TTC549 (cell line): ENCODE results near the gene TKTL1.

Source experiments
- FAIRE-seq: peaks from 2 replicates; lab custom pipeline; 2012; peaks lifted over from hg19 to GRCh38; lab: Jason Lieb, UNC

TKTL1 gene

DNA sequence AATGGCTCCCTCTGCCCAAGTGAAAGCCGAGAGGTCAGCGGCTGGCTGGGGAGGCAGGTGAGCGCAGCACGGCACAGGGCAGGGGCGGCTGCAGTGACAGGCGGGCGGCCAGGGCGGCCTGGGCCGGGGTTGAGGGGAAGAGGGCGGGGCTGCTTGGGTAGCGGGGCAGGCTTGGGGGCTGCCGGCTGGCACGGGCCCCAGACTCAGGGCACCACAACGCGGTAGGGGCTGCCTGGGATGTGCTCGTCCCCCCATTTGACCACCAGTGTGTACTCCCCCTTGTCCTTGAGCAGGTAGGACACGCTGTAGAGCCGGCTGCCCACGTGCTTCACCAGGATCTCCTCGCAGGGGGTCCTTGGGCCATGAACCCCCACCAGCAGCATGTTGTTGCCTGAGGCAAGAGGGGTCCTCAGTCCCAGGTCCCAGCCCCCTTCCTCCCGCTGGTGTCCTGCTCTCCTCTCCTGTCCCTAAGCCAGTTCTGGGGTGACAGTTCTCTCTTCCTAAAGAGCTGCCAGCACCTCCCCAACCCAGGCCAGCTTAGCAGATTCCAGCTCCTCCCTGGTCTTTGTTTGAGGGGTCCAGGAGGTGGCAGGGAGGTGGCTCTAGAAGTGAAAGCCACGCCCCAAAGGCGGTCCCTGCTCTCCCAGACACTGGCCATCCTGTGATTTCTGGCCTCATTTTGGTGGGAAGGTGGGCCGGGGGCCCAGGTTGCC is 53.2 kb downstream of the TKTL1 start:
- FAIRE-seq = no peak

DNA sequence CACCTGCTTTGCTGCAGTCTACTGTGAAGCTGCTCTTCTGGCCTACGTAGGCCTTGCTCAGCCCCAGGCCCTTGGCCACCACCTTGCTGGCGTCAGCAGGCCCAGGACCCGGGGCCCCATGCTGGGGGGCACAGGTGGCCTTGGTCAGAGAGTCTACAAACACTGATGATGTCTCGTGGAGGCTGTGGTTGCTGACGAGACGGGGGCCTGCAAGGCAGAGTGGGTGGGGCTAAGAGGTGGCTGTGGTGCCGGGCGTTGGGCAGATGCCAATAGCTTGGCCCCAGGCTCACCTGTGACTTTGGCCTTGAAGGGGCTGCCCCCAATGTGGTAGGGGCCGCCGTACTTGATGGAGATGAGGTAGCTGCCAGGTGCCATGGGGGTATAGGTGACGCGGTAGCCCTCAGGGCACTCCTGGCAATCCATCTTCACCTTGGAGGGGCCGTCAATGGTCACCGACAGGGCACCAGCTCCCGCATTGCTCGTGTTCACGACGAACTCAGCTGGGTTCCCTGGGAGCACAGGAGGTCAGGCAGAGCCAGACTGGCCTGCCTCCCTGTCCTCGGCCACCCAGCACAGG is 53.9 kb downstream of the TKTL1 start:
- FAIRE-seq = no peak

DNA sequence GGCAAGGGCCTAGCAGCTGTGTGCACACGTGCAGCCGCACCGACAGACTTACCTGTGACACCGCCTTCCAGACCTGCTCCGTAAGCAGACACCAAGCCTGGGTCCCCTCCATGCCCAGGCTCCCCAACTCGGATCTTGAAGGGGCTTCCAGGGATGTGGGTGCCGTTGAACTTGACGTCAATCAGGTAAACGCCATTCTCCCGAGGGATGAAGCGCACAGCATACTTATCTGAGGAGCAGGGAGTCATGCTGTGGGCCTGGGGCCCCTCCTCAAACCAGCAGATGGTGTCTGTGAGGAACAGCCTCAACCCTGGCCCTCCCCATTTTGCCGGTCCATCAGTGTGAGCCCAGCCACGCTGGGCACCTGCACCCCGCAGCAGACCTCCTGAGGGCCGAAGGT is 54.4 kb downstream of the TKTL1 start:
- FAIRE-seq = no peak

DNA sequence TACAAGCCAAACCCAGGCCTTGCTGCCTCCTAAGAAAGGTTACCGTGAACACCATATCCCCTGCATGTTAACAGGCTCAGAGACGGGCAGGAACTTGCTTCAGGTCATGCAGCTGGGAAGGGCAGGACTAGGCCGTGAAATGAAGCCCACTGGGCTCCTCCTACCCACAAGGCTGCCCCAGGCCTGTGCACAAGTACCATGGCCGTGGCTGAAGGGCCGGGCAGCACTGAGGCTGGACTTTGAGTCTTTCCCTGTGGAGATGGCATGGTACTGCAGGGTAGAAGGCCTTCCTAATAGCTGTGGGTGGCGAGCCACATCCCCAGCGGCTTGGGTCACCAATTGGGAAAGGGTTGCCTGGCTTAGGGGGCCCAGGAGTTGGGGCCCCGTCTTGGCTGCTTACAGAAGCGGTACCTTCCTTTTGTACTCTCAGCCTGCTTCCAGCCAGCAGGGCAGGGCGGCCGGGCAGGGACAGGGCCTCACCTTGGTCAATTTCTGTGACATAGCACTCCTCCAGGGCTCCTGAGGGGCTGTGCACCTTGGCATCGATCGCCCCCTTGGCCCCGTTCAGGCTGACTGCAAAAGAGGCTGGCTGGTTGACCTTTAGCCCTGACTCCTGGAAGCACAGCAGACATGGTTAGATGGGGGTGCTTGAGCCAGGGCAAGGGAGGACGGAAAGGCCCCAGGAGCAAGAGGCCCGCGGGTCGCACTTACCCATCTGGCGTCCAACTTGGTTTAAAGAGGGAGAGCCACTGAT is 55.0 kb downstream of the TKTL1 start:
- no peak for FAIRE-seq

DNA sequence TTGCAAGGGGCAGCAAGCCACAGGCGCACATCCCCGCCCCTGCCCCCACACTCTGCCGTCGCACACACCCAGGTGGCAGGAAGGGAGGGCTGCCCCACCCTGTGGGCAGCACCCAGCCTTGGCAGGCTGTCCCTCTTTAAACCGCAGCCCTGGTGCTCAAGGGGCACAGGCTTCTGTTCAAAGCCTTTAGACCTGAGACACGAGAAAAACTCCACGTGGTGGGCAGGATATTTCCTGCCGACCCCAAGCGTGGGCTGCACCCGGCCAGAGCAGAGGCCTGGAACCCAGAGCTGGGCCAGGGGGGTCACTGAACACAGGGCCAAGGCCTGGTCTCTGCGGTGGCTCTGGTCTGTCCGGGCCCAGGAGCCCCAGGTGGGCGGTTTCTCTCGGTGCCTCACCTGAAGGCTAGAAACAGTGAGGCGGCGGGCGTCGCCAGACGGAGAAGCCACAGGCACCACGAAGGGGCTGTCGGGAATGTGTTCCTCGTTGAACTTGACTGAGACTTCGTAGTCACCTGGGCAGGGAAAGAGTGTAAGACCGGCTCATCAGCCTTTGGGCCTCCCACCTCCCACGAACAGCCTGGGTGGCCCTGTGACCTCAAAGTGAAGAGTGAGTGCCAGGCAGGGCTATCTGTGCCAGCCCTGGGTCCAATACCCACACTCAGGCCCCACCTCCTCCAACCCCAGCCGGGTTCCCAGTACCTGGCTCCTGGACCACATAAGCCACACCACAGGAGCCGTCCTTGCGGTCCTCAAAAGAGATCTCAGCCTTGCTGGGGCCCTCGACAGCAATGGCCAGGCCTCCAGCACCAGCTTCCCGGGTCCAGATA is 55.8 kb downstream of the TKTL1 start:
- FAIRE-seq = no peak

DNA sequence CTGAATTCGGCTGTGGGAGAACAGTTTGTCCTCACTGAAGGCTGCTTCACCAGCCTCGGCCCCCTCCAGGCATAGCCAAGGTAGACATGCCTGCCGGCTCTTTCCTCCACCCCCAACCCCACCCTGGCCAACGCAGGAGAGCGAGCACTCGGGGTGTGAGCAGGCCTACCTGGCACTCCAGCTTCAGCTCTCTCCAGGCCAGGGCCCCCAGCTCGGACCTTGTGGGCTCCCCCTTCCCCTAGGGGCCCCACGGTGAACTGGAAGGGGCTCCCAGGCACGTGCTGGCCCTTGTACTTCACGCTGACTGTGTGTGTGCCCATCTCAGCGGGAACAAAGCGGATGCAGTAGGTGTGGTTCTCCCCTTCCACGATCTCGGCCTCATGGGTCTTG is 56.4 kb downstream of the TKTL1 start:
- FAIRE-seq = no peak

DNA sequence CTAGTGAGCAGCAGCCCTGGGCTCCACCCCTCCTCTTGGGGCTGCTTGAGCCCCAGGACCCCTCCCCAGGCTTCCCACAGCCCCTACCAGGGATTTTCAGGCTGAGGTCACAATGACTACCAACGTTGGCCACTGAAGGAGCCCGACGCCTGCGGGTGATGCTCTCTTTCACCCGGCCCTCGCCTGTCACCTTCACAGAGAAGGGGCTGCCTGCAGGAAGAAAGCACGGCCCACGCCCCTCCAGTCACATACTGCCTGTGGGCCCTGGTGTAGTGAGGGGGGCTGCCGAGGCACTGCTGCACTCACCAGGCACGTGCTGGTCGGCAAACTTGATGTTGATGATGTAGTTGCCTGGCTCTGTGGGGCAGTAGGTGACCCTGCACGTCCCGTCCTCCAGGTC is 56.9 kb downstream of the TKTL1 start:
- FAIRE-seq = no peak

DNA sequence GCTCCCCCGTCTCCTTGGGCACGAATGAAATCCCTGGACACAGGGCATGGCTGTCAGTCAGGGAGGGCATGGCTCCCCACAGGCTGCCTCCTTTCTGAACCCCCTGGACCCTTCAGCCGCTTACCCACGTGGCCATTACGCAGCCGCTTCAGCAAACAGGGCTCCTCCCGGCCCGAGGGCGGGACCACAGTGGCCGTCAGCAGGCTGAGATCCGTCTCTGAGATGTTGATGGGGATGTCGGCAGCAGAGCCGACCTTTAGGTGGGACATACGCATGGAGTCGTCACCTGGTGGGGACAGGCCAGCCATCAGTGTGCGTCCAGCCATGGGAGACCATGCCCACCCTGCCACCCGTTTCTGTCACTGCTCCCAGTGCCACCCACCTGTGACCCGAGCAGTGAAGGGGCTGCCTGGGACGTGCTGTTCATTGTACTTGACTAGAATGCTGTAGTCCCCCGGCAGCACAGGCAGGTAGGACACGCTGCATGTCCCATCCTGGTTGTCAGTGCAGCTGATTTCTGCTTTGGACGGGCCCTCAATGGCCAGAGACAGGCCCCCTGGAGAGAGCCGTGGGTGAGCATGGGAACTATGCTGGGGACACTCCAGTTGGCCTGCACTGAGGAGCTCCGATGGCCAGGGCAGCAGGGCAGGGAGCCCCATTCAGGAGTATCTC is 57.7 kb downstream of the TKTL1 start:
- FAIRE-seq = no peak

DNA sequence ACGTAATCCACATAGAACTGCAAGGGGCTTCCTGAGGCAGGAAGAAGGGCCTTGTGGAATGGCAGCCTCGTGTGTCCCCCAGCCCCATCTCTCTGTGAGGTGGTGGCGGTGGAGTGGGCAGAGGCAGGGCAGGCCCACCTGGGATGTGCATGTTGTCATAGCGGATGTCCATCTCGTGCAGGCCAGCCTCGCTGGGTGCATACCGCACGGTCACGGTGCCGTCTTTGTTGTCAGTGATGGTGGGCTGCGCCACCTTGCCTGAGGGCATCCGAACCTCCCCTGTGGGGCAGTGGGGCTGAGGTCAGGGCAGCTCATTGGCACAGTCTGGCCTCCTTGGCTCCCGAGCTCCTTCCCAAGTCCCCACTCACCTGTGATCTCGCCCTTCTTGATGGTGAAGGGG is 58.4 kb downstream of the TKTL1 start:
- no peak for FAIRE-seq

DNA sequence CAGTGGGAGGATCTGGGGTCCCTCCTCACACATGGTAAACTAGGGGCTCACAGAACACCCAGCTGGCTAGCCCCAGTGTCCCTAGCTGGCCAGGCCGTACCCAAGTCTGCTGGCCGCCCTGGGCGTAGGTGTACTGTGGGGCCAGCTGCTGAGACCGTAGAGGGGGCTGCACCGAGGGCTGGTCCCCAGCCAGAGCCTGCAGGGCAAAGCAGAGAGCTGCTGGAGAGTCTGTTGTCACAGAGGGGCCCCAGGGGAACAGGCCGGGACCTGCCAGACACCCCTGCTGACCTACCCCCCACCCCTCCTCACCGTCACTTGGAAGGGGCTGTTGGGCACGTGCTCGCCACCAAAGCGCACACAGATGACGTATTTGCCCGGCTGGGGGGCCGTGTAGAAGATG is 58.9 kb downstream of the TKTL1 start:
- FAIRE-seq = no peak

DNA sequence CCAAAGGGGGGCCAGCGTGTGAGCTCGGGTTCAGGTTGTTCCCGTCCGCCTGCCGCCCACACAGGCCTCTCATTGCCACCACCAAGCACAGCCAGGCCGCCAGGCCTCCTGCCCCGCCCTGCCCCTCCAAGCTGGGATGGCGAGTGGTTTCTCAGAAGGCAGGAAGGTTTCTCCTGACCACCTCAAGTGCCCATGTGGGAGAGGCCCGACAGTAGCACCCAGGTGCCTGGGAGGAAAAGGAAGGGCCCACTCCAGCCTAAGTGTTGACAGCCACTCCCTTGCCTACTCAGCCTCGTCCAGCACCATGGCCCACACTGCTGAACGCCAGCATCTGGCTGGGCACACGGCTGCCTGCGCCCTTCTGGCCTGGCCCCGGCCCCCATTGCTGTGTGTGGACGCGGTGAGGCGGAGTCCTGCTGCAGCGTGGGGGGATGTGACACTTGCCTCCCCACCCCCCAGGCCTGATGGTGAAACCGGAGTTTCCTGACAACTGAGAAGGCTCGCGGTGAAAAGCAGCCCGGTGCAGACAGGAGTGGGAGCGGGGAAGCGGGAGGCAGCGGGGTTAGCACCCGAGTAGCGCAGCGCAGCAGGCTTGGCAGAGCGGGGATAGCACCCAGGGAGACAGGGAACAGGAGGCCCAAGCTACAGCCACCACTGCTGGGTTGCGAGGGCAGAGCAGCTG is 59.6 kb downstream of the TKTL1 start:
- no peak for FAIRE-seq

DNA sequence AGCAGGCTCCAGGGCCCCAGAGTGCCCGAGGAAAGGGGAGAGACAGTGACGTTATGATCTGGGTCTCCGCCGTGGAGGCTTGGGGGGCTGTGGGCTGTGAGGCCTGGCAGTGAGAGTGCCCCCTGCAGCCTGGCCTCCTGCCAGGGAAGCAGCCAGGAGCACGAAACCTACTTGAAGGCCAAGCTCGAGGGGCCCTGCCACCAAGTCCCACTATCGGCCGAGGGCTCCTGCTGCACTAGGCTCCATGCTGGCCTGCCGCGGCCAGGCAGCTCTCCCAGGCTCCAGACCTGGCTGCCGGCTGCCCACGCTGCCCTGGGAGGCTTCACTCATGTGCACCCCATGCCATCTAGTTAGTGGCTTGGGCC is 60.2 kb downstream of the TKTL1 start:
- FAIRE-seq = no peak

DNA sequence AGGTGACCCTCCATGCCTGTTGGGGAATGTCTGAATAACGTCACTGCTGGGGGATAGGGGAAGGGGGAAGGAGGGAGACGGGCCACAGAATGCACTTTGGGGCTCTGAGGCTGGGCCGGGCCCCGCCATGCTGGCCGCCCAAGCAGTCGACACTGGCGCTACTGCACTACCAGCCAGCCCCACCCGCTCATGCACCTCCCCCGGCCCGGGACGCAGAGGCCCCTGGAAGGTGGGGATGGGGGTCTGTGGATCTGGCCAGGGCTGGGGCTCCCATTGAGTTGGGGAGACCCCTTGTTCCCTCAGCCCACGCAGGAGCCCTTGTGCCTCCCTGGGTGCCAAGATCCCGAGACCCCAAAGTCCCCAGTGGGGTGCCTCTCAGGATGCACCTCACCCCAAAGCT is 61.0 kb downstream of the TKTL1 start:
- FAIRE-seq = no peak

DNA sequence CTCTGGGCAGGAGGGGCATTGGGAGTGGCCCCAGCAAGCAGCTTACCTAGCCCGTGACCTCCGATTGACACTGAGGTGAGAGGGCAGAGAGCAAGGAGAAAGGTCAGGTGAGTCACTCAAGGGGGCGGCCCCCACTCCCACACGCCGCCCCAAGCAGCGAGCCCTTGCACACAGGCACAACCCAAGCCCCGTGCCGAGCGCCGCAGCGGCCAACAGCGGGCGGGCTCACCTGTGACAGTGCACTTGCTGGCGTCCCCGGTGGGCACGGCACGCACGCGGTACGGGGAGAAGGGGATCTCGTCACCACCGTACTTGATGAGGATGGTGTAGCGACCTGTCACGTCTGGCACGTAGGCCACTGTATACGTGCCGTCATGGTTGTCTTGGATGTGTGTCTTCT is 61.6 kb downstream of the TKTL1 start:
- FAIRE-seq = no peak

DNA sequence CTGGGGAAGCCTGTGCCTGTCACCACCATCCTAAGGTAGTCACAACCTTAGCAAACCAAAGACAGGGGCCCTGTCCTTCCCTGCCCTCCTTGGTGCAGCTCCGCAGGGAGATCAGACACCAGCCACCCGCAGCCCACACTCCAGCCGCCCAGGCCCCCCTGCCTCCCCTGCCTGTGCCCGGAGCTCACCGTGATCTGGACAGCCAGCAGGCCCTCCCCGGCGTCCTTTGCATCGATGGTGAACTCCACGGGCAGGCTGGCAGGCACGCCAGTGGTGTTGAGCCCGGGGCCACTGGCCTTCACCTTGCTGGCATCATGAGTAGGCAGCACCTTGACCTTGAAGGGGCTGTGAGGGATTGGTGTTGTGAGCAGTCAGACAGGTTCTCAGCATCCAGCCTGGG is 62.4 kb downstream of the TKTL1 start:
- no peak for FAIRE-seq

DNA sequence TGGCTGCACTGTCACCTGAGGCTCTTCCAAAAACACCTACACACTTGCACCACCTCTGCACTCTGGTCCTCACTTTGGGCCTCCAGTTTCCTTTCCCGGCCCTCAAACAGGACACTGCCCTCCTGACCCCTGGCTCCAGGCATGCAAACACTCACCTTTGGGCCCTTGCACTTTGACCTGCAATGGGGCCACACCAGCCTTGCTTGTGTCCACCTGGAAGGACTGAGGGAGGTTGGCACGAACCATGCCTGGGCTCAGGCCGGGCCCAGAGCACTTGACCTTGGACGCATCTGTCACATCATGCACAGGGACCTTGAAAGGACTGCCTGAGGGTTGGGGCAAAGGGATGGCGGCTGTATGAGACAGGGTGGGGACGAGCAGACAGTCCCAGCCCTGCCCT is 63.2 kb downstream of the TKTL1 start:
- FAIRE-seq = no peak

DNA sequence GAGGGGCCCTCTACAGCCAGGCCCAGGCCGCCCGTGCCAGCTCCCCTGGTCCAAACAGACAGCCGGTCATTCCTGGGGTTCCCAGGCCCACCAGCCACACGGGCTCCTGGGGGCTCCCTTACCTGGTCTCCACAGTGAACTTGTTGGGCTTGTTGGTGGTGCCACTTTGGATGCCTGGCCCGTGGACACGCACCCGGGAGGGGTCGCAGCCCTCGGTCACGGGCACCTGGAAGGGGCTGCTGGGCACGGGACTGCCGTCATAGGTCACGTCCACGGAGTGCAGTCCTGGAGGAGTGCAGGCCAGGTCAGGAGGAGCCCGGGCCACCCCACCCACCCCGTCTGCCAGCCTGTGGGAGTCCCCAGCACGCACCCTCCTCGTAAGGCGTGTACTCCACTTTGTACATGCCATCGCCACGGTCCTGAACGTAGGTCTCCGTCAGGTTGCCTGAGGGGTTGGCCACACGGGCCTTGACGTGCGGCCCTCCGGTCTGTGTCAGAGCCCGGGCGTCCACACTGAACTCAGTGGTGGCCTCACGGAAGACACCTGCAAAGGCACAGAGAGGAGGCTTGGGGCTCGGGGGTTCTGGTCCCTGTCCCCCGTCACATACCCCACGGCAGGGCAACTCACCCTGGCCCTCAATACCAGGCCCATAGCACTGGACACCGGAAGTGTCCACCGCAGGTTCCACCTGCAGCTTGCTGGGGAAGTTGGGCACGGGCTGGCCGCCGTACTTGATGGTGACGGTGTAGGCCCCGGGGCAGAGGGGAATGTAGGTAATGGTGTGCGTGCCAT is 64.0 kb downstream of the TKTL1 start:
- no peak for FAIRE-seq

DNA sequence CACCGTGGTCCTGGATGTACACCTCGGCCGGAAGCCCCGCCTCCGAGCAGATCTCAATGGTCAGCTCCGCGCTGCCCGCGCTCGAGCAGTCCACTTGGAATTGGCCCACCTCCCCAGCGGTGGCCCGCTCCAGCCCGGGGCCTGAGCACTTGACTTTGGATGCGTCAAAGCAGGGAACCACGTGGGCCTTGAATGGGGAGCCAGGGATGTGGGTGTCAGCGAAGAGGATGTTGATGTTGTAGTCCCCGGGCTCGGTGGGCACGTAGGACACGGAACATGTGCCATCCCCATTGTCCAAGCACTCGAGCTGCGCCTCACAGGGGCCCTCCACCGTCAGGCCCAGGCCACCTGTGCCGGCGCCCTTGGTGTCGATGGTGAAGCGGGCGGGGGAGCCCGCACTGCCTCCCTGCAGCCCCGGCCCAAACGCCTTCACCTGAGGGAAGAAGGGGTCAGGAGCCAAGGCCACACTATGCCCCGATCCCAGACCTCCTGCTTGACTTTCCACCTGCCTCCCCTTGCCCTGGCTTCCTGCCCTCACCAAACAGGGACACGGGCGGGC is 64.6 kb downstream of the TKTL1 start:
- no peak for FAIRE-seq

DNA sequence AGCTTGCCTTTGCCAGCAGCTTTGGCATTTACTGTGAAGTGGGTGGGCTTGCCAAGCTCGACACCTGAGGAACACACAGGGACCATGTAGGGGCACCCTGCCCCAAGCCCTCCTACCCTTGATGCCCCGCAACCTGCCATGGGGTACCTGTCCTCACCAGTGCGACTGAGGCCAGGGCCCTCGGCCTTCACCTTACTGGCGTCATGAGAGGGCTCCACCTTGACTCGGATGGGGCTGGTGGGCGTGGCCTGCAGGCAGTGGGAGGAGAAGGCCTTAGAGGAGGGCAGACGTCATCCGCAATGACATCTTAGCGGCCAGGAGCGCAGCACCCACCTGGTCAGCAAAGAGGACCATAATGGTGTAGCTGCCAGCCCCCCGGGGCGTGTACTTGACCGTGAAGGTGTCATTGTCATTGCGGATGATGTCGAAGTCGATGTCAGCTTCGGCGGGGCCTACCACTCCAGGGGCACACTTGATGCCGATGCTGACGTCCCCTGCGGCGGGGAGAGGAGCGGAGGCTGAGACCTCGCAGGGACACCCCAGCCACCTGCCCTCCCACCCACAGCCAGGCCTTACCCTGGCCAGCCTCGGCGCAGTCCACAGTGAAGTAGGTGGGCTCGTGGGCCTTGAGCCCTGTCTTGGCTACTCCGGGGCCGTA is 66.6 kb downstream of the TKTL1 start:
- no peak for FAIRE-seq
